NCI-H146 treated with DMSO at 0.1 percent for 48 hours (cell line): ENCODE data around the gene CEACAM21.

ENCODE experiments used
- DNase-seq: peaks from one replicate; lab custom pipeline; 2025; ENCODE audit not compliant: unreplicated experiment; lab: John Stamatoyannopoulos, UW

CEACAM21 gene

DNA sequence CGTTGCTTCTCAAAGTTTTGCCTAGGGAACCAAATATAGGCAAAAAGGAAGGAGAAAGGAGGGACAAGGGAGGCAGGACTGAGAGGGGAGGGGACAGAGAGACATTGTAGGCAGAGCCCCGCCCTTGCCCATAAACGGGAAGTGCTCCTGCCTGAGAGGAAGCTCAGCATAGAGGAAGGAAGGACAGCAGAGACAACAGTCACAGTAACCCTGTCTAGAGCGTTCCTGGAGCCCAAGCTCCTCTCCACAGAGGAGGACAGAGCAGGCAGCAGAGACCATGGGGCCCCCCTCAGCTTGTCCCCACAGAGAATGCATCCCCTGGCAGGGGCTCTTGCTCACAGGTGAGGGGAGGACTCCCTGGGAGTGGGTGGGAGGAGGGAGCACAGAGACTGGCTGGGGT is at the start of gene CEACAM21:
Gene CEACAM21, plus strand, starts transcription at position 169 of the 400 bp plus-strand sequence. Its CDS starts 109 bp downstream, at position 278.
- DNase-seq = no peak

- DNase-seq = no peak
Measured at GRCh38 chr19:41527089-41527488, 48.9 kb upstream of the CEACAM21 start.

DNA sequence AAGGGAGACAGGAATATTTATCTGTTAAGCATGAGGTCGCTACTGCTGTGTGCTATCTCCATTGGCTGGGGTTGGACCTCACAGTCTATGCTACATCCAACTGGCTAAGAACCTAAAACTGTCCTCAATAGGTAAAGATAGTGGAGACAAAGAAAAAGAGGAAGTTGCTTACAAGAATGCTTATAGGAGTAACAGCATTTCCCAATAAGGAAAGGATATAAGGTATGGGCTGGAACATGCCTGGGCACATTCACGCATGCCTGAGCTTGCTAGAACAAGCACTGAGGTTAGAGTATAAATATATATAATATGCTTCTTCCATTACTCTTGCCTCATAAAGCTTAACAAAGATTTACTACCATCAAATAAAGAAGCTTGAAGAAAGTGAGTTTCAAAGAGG is 47.9 kb upstream of the CEACAM21 start:
- DNase-seq = no peak

DNA sequence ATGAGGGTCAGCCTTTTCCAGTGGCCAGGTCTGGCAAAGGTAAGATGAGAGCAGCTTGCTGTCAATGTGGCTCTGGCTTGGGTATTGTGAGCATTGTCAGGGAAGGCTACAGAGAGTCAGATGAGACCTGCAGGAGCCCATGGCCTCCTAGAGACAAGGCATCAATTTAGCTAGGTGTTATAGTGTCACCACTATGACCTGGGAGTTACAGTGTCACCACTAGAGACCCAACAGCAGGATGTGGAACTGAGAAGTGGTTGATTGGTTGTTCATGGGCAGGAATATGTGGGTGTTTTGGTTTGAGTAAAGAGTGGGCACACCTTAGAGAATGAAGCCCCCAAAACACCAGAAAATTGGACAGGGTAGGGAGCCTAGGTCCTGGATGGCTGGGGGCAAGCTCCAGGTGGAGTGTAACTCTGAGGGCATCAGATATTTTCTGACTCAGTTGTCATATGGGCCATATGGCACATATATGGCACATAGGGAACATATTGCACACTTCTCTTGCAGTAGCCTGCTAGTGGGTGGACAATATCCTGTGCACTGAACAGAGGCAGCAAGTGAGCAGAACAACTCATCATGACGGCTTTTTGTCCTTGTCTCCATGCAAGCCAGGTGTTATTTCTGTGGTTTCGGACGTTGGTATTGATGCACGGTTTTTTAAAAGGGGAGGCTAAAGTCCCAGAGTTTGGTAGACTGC is 46.3 kb upstream of the CEACAM21 start:
- no peak for DNase-seq

DNA sequence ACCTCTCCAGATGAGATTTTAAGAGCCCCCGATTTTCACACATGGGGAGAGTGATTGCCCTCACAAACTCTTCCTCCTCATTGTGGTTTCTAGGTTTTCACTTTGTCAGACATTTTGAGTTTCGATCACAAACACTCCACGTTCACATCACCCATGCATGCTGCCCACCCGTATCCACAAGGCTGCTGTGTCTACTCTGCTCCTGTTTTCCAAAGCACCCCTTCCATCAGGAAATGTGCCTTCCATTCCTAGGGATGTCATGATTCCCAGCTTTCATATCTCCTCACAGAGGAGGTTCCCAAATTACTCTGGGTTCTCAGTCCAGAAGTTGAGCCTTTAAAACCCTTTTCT is 45.8 kb upstream of the CEACAM21 start:
- DNase-seq = no peak

GRCh38 chr19:41530761-41531301 is 45.1 kb upstream of the CEACAM21 start:
- DNase-seq = no peak

GRCh38 chr19:41531438-41532311 is 44.3 kb upstream of the CEACAM21 start:
- DNase-seq = no peak

DNA sequence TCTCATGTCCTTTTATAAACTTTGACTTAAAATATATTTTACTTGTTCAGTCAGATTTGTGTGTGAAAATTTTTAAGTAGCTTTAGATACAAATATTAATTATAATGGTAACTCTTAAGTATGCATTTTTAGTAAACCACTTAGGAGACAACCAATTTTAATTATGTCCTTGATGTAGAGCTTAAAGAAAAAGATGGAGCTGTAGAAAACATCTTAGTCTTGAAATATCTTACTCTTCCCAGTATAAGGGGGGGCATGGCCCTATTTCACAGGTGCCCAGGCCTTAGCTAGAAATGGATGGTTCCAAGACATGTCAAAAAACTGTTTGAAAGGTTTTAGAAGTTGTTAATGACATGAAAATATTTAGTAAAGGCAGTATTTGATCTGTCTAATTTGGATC is 43.4 kb upstream of the CEACAM21 start:
- no peak for DNase-seq

- no peak for DNase-seq
Measured at GRCh38 chr19:41533671-41534215, 42.2 kb upstream of the CEACAM21 start.

DNA sequence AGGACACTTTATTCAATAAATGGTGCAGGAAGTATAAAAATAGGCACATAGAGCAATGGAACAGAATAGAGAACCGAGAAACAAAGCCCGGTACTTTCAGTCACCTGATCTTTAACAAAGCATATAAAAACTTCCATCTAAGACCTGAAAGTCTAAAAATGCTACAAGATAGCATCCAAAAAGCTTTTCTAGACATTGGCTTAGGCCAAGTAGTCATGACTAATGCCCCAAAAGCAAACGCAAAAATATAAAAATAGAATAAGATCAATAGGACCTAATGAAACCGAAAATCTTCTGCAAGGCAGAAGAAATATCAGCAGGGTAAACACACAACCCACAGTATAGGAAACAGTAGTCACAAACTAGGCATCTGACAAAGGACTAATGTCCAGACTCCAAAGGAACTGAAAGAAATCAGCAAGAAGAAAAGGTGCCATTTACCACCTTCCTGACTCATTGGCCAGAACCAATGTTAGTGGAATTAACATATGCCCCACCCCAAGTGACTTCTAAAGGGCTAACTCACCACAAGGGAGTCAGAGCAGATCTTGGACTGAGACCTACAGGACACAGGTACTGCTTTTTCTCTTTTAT is 40.8 kb upstream of the CEACAM21 start:
- no peak for DNase-seq

- DNase-seq = no peak
Measured at GRCh38 chr19:41537789-41538188, 38.2 kb upstream of the CEACAM21 start.

- no peak for DNase-seq
Measured at GRCh38 chr19:41540041-41540695, 35.8 kb upstream of the CEACAM21 start.

DNA sequence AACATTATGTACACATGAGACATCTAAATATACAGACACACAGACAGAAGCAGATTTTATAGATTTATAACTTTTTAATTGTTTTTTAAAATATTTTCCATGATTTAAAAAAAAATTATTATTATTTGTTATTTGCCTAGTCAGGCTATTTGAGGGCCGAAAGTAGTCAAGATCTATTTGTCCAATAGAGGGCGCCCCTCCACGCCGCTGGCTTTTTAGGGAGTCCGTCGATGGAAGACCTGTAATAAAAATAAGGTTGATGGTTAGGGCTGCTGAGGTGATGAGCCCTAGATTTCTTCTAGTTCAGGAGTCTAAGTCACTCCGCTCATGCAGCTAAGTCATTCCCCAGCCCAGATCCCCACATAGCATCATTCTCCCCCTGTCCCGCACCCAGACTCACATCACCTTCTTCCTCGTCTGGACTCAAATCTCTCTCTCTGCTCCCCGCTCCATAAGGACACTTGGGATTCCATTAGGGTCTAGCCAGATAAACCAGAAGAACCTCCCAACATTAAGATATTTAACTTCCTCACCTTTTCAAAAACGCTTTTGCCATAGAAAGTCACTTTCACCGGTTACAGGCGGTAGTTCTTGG is 33.9 kb upstream of the CEACAM21 start:
- no peak for DNase-seq

GRCh38 chr19:41542622-41543021 is 33.3 kb upstream of the CEACAM21 start:
- DNase-seq = no peak

DNA sequence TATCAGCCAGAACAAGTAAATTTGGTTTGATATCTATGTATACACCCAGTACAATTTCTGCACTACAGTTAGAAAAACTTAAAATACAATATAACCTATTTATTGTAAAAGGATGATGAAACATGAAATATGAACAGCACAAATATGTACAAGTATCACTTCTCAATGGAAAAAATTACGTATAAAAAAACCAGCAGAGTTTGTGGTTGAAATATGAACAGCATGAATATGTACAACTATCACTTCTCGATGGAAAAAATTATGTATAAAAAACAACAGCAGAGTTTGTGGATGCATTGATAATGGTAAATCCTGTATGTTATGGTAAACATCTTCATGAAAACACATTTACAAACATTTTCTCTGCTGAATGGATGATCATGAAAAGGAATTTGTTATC is 32.4 kb upstream of the CEACAM21 start:
- DNase-seq = no peak

DNA sequence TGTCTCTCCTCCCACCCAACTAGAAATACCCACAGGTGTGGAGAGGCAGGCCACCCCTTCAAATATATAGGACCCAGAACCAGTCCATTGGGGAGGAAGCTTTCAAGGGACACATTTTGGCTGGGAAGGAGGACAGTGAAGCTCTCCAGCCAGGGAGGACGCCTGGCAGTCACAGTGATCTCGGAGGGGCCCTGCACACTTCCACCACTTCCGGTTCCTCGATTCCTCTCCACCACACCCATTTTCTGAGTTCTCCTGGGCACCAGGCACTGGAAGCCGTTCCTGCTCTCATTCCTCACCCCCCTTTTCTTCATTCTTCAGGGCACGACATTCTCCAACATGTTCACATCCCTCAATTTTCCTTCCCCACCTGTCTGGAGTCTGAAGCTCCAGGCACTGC is 30.4 kb upstream of the CEACAM21 start:
- DNase-seq = no peak

GRCh38 chr19:41546386-41546789 is 29.6 kb upstream of the CEACAM21 start:
- DNase-seq = no peak

- DNase-seq = no peak
Measured at GRCh38 chr19:41546961-41547360, 29.0 kb upstream of the CEACAM21 start.

DNA sequence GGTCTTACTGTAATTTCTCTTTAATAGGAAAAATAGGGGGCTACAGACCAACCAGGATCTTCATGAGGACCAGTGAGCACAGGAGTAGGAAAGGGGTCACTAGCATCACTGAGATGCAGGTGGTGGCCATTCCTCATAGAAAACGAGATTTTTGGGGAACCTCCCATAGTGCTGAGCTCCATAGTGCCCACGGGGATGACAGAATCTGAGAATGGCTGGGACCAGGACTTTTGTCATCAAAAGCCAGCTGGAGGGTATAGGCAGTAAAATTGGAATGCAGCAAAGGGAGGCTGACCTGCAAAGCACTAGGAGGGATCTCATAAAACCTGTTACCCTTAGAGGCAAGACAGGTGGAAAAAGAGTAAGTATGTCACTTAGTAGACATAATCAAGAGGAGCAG is 28.4 kb upstream of the CEACAM21 start:
- DNase-seq = no peak

DNA sequence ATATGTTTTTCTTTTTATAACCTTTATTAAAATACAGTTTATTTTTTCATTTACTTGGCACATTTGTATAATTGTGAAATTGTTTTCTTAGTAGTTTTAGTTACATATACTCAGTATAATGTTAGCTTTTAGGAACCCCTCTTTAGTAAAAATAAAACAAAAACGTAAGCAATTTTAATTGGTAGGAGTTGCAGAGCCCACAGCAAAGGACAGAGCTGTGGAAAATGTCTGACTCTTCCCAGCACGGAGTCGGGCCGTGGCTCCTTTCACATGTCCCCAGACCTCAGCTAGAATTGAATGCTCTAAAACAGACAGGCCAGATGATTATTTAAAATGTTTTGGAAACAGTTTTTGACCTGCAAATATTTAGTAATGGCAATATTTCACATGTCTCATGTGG is 27.9 kb upstream of the CEACAM21 start:
- DNase-seq = no peak
